ENCODE results near the gene PERP. TPM values are rescaled to one million over a fixed set of nuclear protein-coding genes. Genes with fewer than 3 reads are reported as not detected.

Gene PERP
- total and polyA plus RNA-seq, 7 donors = 0.70 to 12.3 (median 1.3) TPM

DNA sequence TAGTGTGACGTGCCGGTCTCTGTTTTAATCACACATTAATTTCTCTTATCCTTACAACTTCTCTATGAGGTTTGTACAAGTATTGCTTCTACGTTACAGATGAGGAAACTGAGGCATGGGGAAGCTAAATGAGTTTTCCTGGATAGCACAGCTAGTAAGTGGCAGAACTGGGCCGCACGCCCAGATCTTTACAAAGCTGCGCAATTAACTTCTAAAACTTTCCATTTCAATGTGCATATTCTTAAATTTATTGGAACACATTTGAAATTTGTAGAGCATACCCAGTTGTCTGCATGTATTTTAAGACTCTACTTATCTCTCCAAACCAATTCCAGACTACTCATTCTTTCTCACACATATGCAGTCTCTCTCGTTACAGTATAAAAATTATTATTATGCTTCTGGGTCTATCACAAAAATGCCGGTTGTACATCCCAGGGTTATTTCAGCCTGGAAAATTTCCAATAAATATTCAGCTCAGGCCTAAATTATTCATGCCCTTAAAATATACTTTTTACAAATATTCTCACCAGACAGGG, 10.2 kb upstream of the PERP start:
- H3K27me3 ChIP-seq (ENCODE audit: insufficient read depth in 3 of 3, low read length in 2 of 3) = peaks cover 0 to 16% (median 7%) of the 10 kb centered on the region in 3 donors
- TF ChIP-seq, protein P1, sequence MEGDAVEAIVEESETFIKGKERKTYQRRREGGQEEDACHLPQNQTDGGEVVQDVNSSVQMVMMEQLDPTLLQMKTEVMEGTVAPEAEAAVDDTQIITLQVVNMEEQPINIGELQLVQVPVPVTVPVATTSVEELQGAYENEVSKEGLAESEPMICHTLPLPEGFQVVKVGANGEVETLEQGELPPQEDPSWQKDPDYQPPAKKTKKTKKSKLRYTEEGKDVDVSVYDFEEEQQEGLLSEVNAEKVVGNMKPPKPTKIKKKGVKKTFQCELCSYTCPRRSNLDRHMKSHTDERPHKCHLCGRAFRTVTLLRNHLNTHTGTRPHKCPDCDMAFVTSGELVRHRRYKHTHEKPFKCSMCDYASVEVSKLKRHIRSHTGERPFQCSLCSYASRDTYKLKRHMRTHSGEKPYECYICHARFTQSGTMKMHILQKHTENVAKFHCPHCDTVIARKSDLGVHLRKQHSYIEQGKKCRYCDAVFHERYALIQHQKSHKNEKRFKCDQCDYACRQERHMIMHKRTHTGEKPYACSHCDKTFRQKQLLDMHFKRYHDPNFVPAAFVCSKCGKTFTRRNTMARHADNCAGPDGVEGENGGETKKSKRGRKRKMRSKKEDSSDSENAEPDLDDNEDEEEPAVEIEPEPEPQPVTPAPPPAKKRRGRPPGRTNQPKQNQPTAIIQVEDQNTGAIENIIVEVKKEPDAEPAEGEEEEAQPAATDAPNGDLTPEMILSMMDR (IDR thresholded peaks at IDR 0.05) = no peak
- intact Hi-C loops (cut with DNase I) = loop anchor here (2.0 to 10.0 kb wide), 5 partner anchors 165 to 473 kb away; partner anchors contain the start of gene HEBP2 (in 1 of the 2)
- ATAC-seq = no peak
- DNase-seq = no peak
- no peak overlapping the region for H3K4me3 ChIP-seq
- H3K9me3 ChIP-seq = no peaks in the 10 kb centered on the region
- H3K36me3 ChIP-seq (ENCODE audit: insufficient read depth in 1 of 2, low read depth in 1 of 2) = no peaks in the 10 kb centered on the region
- H3K27ac ChIP-seq = no peak overlapping the region
- H3K4me1 ChIP-seq = peaks cover 2% of the 10 kb centered on the region
- WGBS, 3 donors = 80 to 89% (median 85%) methylated on average over 8 of the region's 8 CpGs

DNA sequence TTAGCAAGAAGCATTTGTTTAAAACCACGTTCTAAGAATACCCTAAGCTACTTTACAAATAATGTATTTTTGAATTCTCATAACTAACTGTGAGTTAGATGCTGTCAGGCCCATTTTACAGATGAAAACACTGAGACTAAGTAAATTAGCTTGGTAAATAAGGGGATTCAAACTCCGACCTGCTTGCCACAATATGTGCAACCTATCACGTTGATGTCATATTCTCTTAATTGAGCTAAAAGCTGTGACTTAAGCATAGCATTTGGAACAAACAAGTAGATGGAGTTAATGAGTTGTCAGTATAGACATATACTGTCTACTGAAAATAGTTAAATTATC, 9.4 kb upstream of the PERP start:
- Histone ChIP-seq H3K4me1 (peaks cover 2% of the 10 kb centered on the region), H3K9me3 (no peaks in the 10 kb centered on the region), H3K4me3 (no peak overlapping the region), H3K27me3 (ENCODE audit: insufficient read depth in 3 of 3, low read length in 2 of 3) (peaks cover 0 to 10% (median 7%) of the 10 kb centered on the region in 3 donors), H3K36me3 (ENCODE audit: insufficient read depth in 1 of 2, low read depth in 1 of 2) (no peaks in the 10 kb centered on the region), H3K27ac (no peak overlapping the region)
- DNase-seq (no peak), ATAC-seq (no peak)
- intact Hi-C loops (cut with DNase I) = loop anchor here (2.0 to 10.0 kb wide), 5 partner anchors 166 to 474 kb away; partner anchors contain the start of gene HEBP2 (in 1 of the 2)
- 66 to 74% (median 67%) methylated on average over 3 of the region's 3 CpGs for WGBS, 3 donors
- TF ChIP-seq, protein P1 (IDR thresholded peaks at IDR 0.05) = no peak

GRCh38 chr6:138115877-138116660, 8.8 kb upstream of the PERP start:
- peaks cover 0 to 9% (median 7%) of the 10 kb centered on the region in 3 donors for H3K27me3 ChIP-seq (ENCODE audit: insufficient read depth in 3 of 3, low read length in 2 of 3)
- WGBS, 3 donors = 20 to 21% (median 21%) methylated on average over 13 of the region's 13 CpGs
- intact Hi-C loops (cut with DNase I) = loop anchor here (2.0 to 10.0 kb wide), 7 partner anchors 166 to 651 kb away; partner anchors contain the start of gene HEBP2 (in 2 of the 2)
- no peak overlapping the region for H3K4me3 ChIP-seq
- TF ChIP-seq, protein P1 (IDR thresholded peaks at IDR 0.05) = peak; percentile 78
- no peaks in the 10 kb centered on the region for H3K9me3 ChIP-seq
- ATAC-seq = peak; percentile 76 to 96 (median 89)
- DNase-seq = peak; percentile 26 to 66
- H3K27ac ChIP-seq = no peak overlapping the region
- H3K4me1 ChIP-seq = peaks cover 2% of the 10 kb centered on the region
- H3K36me3 ChIP-seq (ENCODE audit: insufficient read depth in 1 of 2, low read depth in 1 of 2) = no peaks in the 10 kb centered on the region

DNA sequence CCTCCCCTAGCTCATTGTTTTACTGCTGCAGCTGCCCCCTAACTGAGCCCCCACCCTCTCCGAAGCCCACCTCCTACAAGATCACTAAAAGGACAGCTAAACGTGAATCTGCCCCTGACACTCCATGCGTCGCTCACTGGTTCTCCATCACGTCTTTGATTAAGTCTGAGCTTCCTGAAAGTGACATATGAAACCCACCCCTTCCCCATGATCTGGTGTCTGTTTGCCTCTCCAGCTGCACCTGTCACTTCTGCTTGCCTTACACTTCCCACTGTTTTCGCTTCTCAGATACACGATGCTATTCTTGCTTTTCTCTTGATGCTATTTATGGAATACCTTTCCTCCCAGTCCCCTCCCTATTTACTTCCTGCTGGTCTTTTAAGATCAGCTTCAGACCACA, 8.0 kb upstream of the PERP start:
- intact Hi-C loops (cut with DNase I) = loop anchor here (2.0 to 10.0 kb wide), 6 partner anchors 167 to 652 kb away; partner anchors contain the start of gene HEBP2 (in 2 of the 2)
- no peak overlapping the region for H3K4me3 ChIP-seq
- DNase-seq (no peak), ATAC-seq (no peak)
- 26 to 31% (median 31%) methylated on average over 7 of the region's 7 CpGs for WGBS, 3 donors
- H3K4me1 ChIP-seq = peaks cover 2% of the 10 kb centered on the region
- no peak overlapping the region for H3K27ac ChIP-seq
- peaks cover 0 to 9% (median 7%) of the 10 kb centered on the region in 3 donors for H3K27me3 ChIP-seq (ENCODE audit: insufficient read depth in 3 of 3, low read length in 2 of 3)
- no peaks in the 10 kb centered on the region for H3K9me3 ChIP-seq
- no peaks in the 10 kb centered on the region for H3K36me3 ChIP-seq (ENCODE audit: insufficient read depth in 1 of 2, low read depth in 1 of 2)
- TF ChIP-seq, protein P1 (IDR thresholded peaks at IDR 0.05) = no peak
